Skeletal muscle tissue (tissue), 4 donors: ENCODE results near the gene GIMAP2. TPM values are rescaled to one million over a fixed set of nuclear protein-coding genes. Genes with fewer than 3 reads are reported as not detected.
A peak's percentile ranks its signal among the peaks of the same experiment; 100 is the strongest.
"Not testable (repeated sequence)": the region's sequence is repeated elsewhere in the genome, so short reads cannot be mapped to it uniquely, and the experiment has no call there.

Experiments used
- H3K27ac ChIP-seq: one replicate; pipeline ENCODE4 v1.7.0; 2013; ENCODE audit warnings: mild to moderate bottlenecking, low read depth, low read length, inconsistent platforms
- H3K27me3 ChIP-seq, 3 donors: one replicate each; pipeline ENCODE4 v1.7.0; 2013; ENCODE audit warnings: low read length in 3 of 3; ENCODE audit not compliant: control insufficient read depth in 3 of 3, insufficient read depth in 3 of 3
- H3K36me3 ChIP-seq, 3 donors: one replicate each; pipeline ENCODE4 v1.7.0; 2013; ENCODE audit warnings: low read length in 3 of 3; ENCODE audit not compliant: control insufficient read depth in 3 of 3, insufficient read depth in 3 of 3
- H3K4me1 ChIP-seq, 3 donors: one replicate each; pipeline ENCODE4 v1.7.0; 2013; ENCODE audit warnings: low read length in 3 of 3, mild to moderate bottlenecking in 3 of 3; ENCODE audit not compliant: control insufficient read depth in 3 of 3, insufficient read depth in 3 of 3
- H3K4me3 ChIP-seq, 3 donors: one replicate each; pipeline ENCODE4 v1.7.0; 2013; ENCODE audit warnings: low read length in 3 of 3
- H3K9ac ChIP-seq, 3 donors: one replicate each; pipeline ENCODE4 v1.7.0; 2013; ENCODE audit warnings: low read length in 3 of 3, mild to moderate bottlenecking in 3 of 3, moderate library complexity in 2 of 3, low read depth in 1 of 3
- H3K9me3 ChIP-seq, 3 donors: one replicate each; pipeline ENCODE4 v1.7.0; 2013; ENCODE audit warnings: low read length in 3 of 3; ENCODE audit not compliant: control insufficient read depth in 3 of 3
- total RNA-seq: library from RNA; depleted of rRNA; stranded (reverse); fragments of >200 nt; gene quantifications from one replicate; pipeline ENCODE4 v1.2.3, GENCODE V29; 2014
- donor health status: Osteomylitis.

The GIMAP2 gene
- total RNA-seq, 1 donor from 2014 or later = 9.4 TPM

- Histone ChIP-seq H3K27me3 (no peaks in the 10 kb centered on the region), H3K9me3 (peaks cover 0 to 9% (median 0%) of the 10 kb centered on the region in 3 donors), H3K4me1 (no peaks in the 10 kb centered on the region), H3K36me3 (no peaks in the 10 kb centered on the region), H3K4me3 (no peak overlapping the region), H3K9ac (no peak overlapping the region), H3K27ac (no peak overlapping the region)
Measured at GRCh38 chr7:150660939-150661613, 24.4 kb upstream of the GIMAP2 start.

- H3K27me3 ChIP-seq, H3K9ac ChIP-seq, H3K4me1 ChIP-seq, H3K9me3 ChIP-seq, H3K27ac ChIP-seq, H3K4me3 ChIP-seq, H3K36me3 ChIP-seq: not testable (repeated sequence)
Measured at GRCh38 chr7:150662821-150663220, 22.7 kb upstream of the GIMAP2 start.

GRCh38 chr7:150663802-150664494, 21.6 kb upstream of the GIMAP2 start:
- H3K9me3 ChIP-seq = no peaks in the 10 kb centered on the region
- no peak overlapping the region for H3K9ac ChIP-seq
- H3K4me1 ChIP-seq = no peaks in the 10 kb centered on the region
- H3K36me3 ChIP-seq = no peaks in the 10 kb centered on the region
- no peak overlapping the region for H3K27ac ChIP-seq
- no peak overlapping the region for H3K4me3 ChIP-seq
- no peaks in the 10 kb centered on the region for H3K27me3 ChIP-seq

GRCh38 chr7:150665089-150665748, 20.3 kb upstream of the GIMAP2 start:
- Histone ChIP-seq H3K27ac (no peak overlapping the region), H3K4me3 (no peak overlapping the region), H3K27me3 (no peaks in the 10 kb centered on the region), H3K4me1 (no peaks in the 10 kb centered on the region), H3K9ac (no peak overlapping the region), H3K9me3 (no peaks in the 10 kb centered on the region), H3K36me3 (no peaks in the 10 kb centered on the region)

- Histone ChIP-seq H3K9me3 (no peaks in the 10 kb centered on the region), H3K9ac (no peak overlapping the region), H3K27me3 (no peaks in the 10 kb centered on the region), H3K27ac (peak overlapping the region; percentile 25), H3K4me1 (no peaks in the 10 kb centered on the region), H3K4me3 (no peak overlapping the region), H3K36me3 (no peaks in the 10 kb centered on the region)
Measured at GRCh38 chr7:150665896-150666295, 19.6 kb upstream of the GIMAP2 start.

GRCh38 chr7:150666412-150666811, 19.1 kb upstream of the GIMAP2 start:
- Histone ChIP-seq H3K9me3 (no peaks in the 10 kb centered on the region), H3K4me3 (no peak overlapping the region), H3K27ac (peak overlapping the region; percentile 25), H3K9ac (no peak overlapping the region), H3K27me3 (no peaks in the 10 kb centered on the region), H3K36me3 (no peaks in the 10 kb centered on the region), H3K4me1 (no peaks in the 10 kb centered on the region)

- H3K9ac ChIP-seq = no peak overlapping the region
- H3K36me3 ChIP-seq = no peaks in the 10 kb centered on the region
- H3K4me3 ChIP-seq = no peak overlapping the region
- no peaks in the 10 kb centered on the region for H3K27me3 ChIP-seq
- no peaks in the 10 kb centered on the region for H3K9me3 ChIP-seq
- H3K4me1 ChIP-seq = no peaks in the 10 kb centered on the region
- H3K27ac ChIP-seq = no peak overlapping the region
Measured at GRCh38 chr7:150668472-150668911, 17.0 kb upstream of the GIMAP2 start.

GRCh38 chr7:150668977-150669376, 16.5 kb upstream of the GIMAP2 start:
- Histone ChIP-seq H3K9ac (no peak overlapping the region), H3K4me1 (no peaks in the 10 kb centered on the region), H3K36me3 (no peaks in the 10 kb centered on the region), H3K27me3 (no peaks in the 10 kb centered on the region), H3K27ac (no peak overlapping the region), H3K4me3 (no peak overlapping the region), H3K9me3 (no peaks in the 10 kb centered on the region)

- H3K9ac ChIP-seq, H3K9me3 ChIP-seq, H3K4me3 ChIP-seq, H3K4me1 ChIP-seq, H3K36me3 ChIP-seq, H3K27ac ChIP-seq, H3K27me3 ChIP-seq: not testable (repeated sequence)
Measured at GRCh38 chr7:150671798-150672585, 13.5 kb upstream of the GIMAP2 start.
